Kidney capillary endothelial cell (primary cell): ENCODE results near the gene IKBKG.
"Not testable (repeated sequence)": the region's sequence is repeated elsewhere in the genome, so short reads cannot be mapped to it uniquely, and the experiment has no call there.

ENCODE experiments used
- DNase-seq: peaks from one replicate; pipeline ENCODE4 v3.0.0-alpha.2; 2018; ENCODE audit warnings: low spot score

IKBKG gene

GRCh38 chrX:154547245-154548027 is at the start of gene IKBKG:
Gene IKBKG (plus strand): TSS chrX:154547620. CDS start chrX:154552003, 4,383 bp downstream.
- peak; percentile 69 for DNase-seq

- DNase-seq, result not testable (repeated sequence)
Measured at GRCh38 chrX:154501423-154501822, 46.0 kb upstream of the IKBKG start.

- no peak for DNase-seq
Measured at GRCh38 chrX:154502098-154502497, 45.3 kb upstream of the IKBKG start.

GRCh38 chrX:154502989-154503388 is 44.4 kb upstream of the IKBKG start:
- no peak for DNase-seq

- DNase-seq, result peak; percentile 56
Measured at GRCh38 chrX:154505734-154506133, 41.7 kb upstream of the IKBKG start.

- no peak for DNase-seq
Measured at GRCh38 chrX:154506483-154507332, 40.7 kb upstream of the IKBKG start.

GRCh38 chrX:154507673-154508383 is 39.6 kb upstream of the IKBKG start:
- DNase-seq, result no peak

- DNase-seq, result no peak
Measured at GRCh38 chrX:154508384-154508745, 39.1 kb upstream of the IKBKG start.

GRCh38 chrX:154509455-154509854 is 38.0 kb upstream of the IKBKG start:
- no peak for DNase-seq

GRCh38 chrX:154511761-154512160 is 35.7 kb upstream of the IKBKG start:
- DNase-seq, result no peak

- DNase-seq, result no peak
Measured at GRCh38 chrX:154512879-154513553, 34.4 kb upstream of the IKBKG start.

GRCh38 chrX:154513716-154514115 is 33.7 kb upstream of the IKBKG start:
- no peak for DNase-seq

- DNase-seq, result no peak
Measured at GRCh38 chrX:154515090-154515965, 32.1 kb upstream of the IKBKG start.

GRCh38 chrX:154515966-154516655 is 31.3 kb upstream of the IKBKG start, which contains the start of gene FAM3A:
Gene FAM3A (minus strand): TSS chrX:154516232. CDS start chrX:154515772, 460 bp downstream.
- peak; percentile 62 for DNase-seq

- DNase-seq, result no peak
Measured at GRCh38 chrX:154516656-154517100, 30.7 kb upstream of the IKBKG start.

GRCh38 chrX:154517101-154517781 is 30.2 kb upstream of the IKBKG start:
- no peak for DNase-seq

GRCh38 chrX:154519389-154519788 is 28.0 kb upstream of the IKBKG start:
- no peak for DNase-seq

GRCh38 chrX:154525606-154526490 is 21.6 kb upstream of the IKBKG start:
- no peak for DNase-seq
